ENCODE measurements around the gene INTS2.
"Not testable (repeated sequence)": the region's sequence is repeated elsewhere in the genome, so short reads cannot be mapped to it uniquely, and the experiment has no call there.

The INTS2 gene

DNA sequence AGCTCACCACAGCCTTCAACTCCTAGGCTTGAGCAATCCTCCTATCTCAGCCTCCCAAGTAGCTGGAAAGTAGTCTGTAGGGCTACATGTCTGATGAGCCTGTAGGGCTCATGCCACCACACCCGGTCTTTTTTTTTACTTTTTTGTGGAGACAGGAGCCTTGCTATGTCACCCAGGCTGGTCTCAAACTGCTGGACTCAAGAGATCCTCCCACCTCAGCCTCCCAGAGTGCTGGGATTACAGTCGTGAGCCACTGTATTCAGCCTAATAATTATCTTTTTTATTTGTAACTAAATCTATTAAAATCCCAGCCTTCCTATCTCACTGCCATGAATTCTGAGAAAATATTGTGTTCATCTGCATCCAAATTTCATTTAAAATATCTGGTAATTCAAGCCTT lies 79.5 kb downstream of the INTS2 start:
- DNase-seq: no peak

DNA sequence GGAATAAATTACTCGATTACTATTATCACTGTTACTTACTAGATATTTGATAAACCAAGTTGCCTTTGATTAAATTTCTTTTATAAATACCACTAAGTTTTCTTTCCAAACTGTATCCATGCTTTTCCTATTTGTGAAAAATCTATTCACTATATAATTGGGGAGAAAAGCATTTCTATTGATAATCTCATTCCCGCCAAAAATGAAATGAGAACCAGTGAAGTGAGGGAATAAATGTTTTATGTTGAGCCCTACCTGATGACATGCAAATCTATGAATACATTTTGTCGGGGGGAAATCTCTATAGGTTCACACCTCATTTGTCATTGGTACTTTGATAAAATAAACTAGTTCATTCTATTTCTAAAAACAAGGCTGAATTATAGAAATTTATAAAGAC lies 80.1 kb downstream of the INTS2 start:
- DNase-seq: no peak

DNA sequence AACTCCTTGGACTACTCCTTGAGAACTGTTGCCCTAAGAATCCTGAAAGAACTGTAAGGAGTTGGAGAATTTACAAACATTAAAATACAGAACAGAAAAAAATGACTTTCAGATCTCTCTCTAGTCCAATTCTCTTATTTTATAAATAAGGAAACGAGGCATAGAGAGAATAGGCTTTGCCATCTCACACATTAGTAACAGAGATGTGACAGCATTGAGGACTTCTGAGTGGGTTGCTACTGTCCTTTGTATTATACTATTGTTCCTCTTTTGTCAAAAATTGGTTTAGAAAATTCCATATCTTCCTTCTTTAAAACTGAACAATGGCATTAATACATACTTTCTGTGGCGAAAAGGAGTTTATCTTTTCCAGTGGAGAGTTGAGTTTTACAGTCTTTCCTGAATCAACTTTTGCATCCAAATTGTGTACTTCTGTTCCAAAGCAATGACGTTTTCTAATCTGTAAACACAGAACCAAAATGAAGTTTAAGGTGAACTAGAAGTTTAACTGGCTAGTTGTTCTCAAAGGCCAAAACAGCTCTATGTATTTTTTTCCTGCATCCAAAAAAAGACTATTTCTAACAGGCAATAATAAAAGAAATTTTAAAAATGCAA lies 80.9 kb downstream of the INTS2 start:
- DNase-seq: no peak

GRCh38 chr17:61846088-61846487 lies 81.7 kb downstream of the INTS2 start:
- DNase-seq: no peak

DNA sequence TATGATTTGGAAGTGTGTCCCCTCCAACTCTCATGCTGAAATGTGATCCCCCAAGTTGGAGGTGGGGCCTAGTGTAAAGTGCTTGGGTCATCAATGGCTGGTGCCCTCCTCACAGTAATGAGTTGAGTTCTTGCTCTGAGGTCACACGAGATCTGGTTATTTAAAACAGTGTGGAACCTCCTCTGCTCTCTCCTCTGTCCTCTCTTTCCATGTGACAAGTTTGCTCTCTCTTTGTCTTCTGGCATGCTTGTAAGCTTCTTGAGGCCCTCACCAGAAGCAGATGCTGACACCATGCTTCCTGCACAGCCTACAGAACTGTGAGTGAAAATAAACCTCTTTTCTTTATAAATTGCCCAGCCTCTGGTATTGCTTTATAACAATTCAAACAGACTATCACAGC lies 84.3 kb downstream of the INTS2 start:
- DNase-seq: no peak

GRCh38 chr17:61842899-61843298 lies 84.9 kb downstream of the INTS2 start:
- no peak for DNase-seq

DNA sequence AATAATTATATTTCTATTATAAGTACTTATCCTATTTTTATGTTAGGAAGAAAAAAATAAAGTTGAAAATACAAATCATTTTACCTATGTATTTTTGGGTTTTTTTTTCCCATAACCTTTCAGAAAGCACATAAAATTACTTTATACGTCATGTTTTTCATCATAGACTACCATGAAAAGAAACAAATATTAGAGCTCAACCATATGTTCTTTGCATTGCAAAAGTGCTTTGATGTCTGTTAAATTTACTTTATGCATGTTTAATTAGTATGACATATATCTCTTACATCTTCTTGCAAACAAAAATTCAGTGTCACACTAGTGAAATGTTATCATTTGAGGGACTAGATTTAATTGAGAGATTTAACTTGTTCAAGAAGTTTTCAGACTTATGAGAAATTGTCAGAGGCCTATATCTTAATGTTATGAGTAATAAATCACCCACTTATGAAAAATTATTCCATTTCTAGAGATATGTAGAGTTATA lies 88.4 kb downstream of the INTS2 start:
- no peak for DNase-seq

DNA sequence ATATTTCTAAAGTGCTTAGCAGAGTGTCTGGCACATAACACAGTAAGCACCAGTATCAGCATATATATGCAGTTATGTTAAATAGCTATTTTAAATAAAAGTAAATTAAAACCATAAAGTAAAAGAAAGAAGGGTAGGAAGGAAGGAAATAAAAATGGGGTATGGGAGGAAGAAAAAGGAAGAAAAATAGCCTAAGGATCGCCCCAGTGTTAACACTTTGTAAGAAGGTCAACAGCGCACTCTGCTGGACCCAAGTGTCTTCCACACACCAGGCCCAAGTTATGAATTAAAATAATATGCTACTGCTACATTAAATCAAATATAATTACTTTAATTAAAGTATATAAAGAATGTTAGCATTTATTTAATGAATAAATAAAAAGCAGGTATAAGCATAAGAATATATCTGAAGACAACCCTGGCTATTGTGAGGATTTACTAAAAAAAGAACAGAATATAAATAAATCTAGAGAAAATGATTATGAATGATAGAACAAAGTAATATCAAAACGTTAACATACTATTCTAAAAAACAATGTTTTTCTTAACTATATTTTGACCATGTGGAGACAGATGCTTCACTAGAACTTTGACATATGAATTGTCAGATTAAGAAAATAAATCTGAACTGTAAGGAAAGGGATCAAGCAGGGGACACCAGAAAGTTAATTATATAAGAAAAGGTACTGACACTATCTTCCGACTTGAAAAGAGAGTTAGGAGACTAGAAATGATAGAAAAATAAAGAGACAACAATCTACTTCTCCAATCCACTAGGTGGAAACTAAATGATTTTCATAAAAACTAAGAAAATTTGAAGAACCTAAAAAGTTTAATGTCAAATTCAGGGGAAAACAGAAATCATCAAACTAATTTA lies 90.4 kb downstream of the INTS2 start:
- DNase-seq: no peak

DNA sequence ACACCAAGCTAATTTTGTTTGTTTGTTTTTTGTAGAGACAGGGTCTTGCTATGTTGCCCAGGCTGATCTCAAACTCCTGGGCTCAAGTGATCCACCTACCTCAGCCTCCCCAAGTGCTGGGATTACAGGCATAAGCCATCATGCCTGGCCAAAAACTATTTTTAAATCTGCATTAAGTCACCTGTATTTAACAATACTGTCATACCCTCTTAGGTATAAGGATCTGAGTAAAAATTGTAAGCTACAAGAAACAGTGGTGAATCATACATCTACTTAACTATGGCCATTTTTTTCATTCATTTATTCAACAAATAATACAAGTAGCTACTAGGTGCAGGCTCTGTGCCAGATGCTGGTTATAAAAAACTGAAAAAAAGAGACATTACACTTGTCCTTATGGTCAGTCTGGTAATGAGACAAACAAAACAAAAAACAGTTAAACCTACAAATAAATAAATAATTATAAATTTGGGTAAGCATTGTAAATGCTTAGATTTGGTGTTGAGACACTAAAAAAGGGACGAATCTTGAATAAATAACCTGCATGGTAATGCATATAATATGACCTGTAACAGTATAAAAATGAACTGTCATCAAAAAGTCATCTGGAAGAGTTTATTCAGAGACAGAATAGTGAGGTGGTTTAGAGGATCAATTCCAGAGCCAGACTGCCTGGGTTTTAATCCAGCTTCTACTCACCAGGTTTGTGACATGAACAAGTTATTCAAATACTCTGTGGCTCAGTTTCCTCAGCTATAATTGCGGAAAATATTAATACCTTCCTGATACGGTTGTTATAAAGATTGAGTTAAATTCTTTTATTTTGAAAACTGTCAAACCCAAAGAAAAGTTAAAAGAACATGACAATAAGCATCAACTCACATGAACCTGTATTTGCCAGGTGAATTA lies 91.3 kb downstream of the INTS2 start:
- DNase-seq: no peak

DNA sequence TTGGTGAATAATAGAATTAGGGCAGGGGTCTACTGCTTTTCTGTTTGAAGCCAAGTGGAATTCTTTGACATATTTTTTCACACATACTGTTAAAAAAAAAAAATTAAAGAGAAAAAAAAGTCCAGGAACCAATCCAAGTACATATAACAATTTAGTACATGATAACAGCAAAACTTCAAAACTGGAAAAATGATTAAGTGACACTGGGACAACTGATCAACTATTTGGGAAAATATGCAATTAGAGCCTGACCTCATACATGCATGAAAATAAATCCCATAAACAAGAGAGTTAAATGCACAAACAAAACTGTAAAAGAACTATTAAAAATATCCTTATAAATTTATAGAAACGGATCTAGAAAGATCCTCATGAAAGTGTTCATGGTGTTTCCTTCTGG lies 92.2 kb downstream of the INTS2 start:
- DNase-seq: no peak

GRCh38 chr17:61834610-61835009 lies 93.2 kb downstream of the INTS2 start:
- no peak for DNase-seq

- DNase-seq: no peak
Measured at GRCh38 chr17:61833536-61834193, 94.1 kb downstream of the INTS2 start.

DNA sequence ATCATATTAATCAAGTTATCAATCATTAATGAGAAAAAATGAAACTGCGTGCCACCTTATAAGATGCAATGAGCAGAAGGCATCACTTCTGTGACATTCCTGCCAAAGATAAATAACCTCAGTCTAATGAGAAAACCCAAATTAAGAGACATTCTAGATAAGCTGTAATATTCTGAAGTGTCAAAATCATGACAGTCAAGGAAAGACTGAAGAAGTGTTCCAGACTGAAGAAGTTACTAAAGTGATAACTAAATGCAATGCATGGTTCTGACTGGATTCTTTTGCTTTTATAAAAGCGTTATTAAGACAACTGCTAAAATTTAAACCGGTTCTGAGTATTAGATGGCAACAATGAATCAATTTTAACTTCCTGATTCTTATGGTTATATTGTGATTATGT lies 95.3 kb downstream of the INTS2 start:
- no peak for DNase-seq

- no peak for DNase-seq
Measured at GRCh38 chr17:61831099-61831498, 96.7 kb downstream of the INTS2 start.

DNA sequence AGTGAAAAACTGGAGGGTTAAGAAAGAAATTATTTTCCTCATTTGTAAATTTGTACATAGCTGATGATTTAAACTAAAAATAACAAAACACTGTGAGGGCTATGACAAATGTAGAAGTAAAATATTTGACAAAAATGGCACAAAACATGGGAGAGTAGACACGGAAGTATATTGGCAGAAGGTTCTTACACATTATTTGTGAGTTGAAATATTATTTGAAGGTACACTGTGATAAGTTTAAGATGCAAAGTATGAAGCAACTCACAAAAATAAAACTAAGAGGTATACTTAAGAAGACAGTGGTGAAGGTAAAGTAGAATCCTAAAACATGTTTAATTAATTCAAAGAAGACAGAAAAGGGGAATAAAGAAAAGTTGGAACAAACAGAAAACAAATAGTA lies 99.1 kb downstream of the INTS2 start:
- DNase-seq: no peak

DNA sequence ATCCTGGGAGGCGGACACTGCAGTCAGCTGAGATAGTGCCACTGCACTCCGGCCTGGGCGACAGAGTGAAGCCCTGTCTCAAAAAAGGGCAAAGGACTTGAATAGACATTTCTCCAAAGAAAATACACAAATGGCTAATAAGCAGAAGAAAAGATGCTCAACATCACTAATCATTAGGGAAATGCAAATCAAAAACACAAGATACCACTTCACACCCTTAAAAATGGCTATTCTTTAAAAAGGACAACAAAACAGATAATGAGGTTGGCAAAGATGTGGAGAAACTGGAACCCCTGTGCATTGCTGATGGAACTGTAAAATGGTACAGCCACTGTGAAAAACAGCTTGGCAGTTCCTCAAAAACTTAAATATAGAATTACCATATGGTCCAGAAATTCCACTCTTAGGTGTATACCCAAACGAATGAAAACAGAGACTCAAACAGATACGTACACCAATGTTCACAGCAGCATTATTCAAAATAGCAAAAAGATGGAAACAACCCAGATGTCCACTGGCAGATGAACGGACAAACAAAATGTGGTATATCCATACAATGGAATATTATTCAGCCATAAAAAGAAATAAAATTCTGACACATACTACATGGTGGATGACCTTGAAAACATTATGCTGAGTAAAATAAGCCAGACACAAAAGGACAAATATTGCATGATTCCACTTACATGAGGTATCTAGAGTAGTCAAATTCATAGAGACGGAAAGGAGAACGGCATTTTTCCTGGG lies 100.0 kb downstream of the INTS2 start:
- no peak for DNase-seq

- DNase-seq: not testable (repeated sequence)
Measured at GRCh38 chr17:61826866-61827265, 100.9 kb downstream of the INTS2 start.

DNA sequence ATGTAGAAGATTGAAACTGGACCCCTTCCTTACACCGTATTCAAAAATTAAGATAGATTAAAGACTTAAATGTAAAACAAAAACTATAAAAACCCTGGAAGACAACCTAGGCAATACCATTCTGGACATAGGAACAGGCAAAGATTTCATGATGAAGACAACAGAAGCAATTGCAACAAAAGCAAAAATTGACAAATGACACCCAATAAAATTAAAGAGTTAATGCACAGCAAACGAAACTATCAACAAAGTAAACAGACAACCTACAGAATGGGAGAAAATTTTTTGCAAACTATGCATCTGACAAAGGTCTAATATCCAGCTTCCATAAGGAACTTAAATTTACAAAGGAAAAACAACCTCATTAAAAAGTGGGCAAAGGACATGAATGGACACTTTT lies 101.6 kb downstream of the INTS2 start:
- not testable (repeated sequence) for DNase-seq

- DNase-seq: no peak
Measured at GRCh38 chr17:61825448-61826137, 102.2 kb downstream of the INTS2 start.

- no peak for DNase-seq
Measured at GRCh38 chr17:61822326-61823285, 105.2 kb downstream of the INTS2 start.

All from DMS79 (cell line).